Lung microvascular endothelial cell (primary cell): ENCODE data around the gene TIMD4. TPM values are rescaled to one million over a fixed set of nuclear protein-coding genes. Genes with fewer than 3 reads are reported as not detected.

Experiments
- DNase-seq, 2 donors: peaks; one replicate each; pipeline versions ENCODE4 v3.0.0 to v3.0.0-alpha.2; 2010; ENCODE audit warnings: low read depth in 2 of 2
- total RNA-seq: library from RNA; depleted of rRNA; stranded (reverse); fragments of >200 nt; gene quantifications from 2 replicates; pipeline ENCODE4 v1.2.1, GENCODE V29; 2014

Gene TIMD4
- total RNA-seq, 1 donor from 2014 or later, result not detected

GRCh38 chr5:156922207-156922792 lies 40.7 kb downstream of the TIMD4 start:
- no peak for DNase-seq

- DNase-seq, result no peak
Measured at GRCh38 chr5:156920861-156921431, 42.1 kb downstream of the TIMD4 start.

GRCh38 chr5:156920042-156920860 lies 42.8 kb downstream of the TIMD4 start:
- no peak for DNase-seq

- no peak for DNase-seq
Measured at GRCh38 chr5:156918311-156918845, 44.6 kb downstream of the TIMD4 start.

- no peak for DNase-seq
Measured at GRCh38 chr5:156914371-156914737, 48.7 kb downstream of the TIMD4 start.

- DNase-seq, result no peak
Measured at GRCh38 chr5:156913719-156914370, 49.2 kb downstream of the TIMD4 start.

- DNase-seq, result no peak
Measured at GRCh38 chr5:156913355-156913718, 49.7 kb downstream of the TIMD4 start.

- no peak for DNase-seq
Measured at GRCh38 chr5:156912869-156913268, 50.2 kb downstream of the TIMD4 start.

- DNase-seq, result no peak
Measured at GRCh38 chr5:156909180-156909579, 53.8 kb downstream of the TIMD4 start.

- DNase-seq, result no peak
Measured at GRCh38 chr5:156907667-156908066, 55.4 kb downstream of the TIMD4 start.

GRCh38 chr5:156906807-156907206 lies 56.2 kb downstream of the TIMD4 start:
- DNase-seq, result no peak

- no peak for DNase-seq
Measured at GRCh38 chr5:156896546-156896945, 66.5 kb downstream of the TIMD4 start.

- no peak for DNase-seq
Measured at GRCh38 chr5:156893517-156893916, 69.5 kb downstream of the TIMD4 start.

- DNase-seq, result no peak
Measured at GRCh38 chr5:156892864-156893263, 70.2 kb downstream of the TIMD4 start.

GRCh38 chr5:156892223-156892622 lies 70.8 kb downstream of the TIMD4 start:
- DNase-seq, result no peak

GRCh38 chr5:156888520-156888919 lies 74.5 kb downstream of the TIMD4 start:
- DNase-seq, result no peak

GRCh38 chr5:156883316-156883875 lies 79.6 kb downstream of the TIMD4 start:
- DNase-seq, result no peak

- no peak for DNase-seq
Measured at GRCh38 chr5:156879665-156880285, 83.3 kb downstream of the TIMD4 start.

- DNase-seq, result no peak
Measured at GRCh38 chr5:156871212-156871611, 91.8 kb downstream of the TIMD4 start.

GRCh38 chr5:156870498-156870839 lies 92.6 kb downstream of the TIMD4 start:
- DNase-seq, result no peak
